ENCODE data around the gene MGP. TPM values are rescaled to one million over a fixed set of nuclear protein-coding genes. Genes with fewer than 3 reads are reported as not detected.

MGP gene
- polyA plus RNA-seq, 3 donors: not detected

GRCh38 chr12:14913381-14913781 is 27.7 kb upstream of the MGP start:
- H3K4me2 ChIP-seq (replicated peaks; ENCODE audit: extremely low read depth, low read length, poor library complexity, severe bottlenecking): no peak overlapping the region
- Mint-ChIP-seq H3K27ac (no peak overlapping the region), H3K27me3 (ENCODE audit: low read depth in 3 of 3) (peaks cover 0 to 1% (median 0%) of the 10 kb centered on the region in 3 donors), H3K9me3 (peaks cover 0 to 6% (median 3%) of the 10 kb centered on the region in 7 donors), H3K4me3 (no peak overlapping the region), H3K36me3 (peaks cover 85 to 89% of the 10 kb centered on the region in 2 donors), H3K4me1 (peaks cover 6% of the 10 kb centered on the region)
- DNase-seq: no peak
- H3K27me3 ChIP-seq (ENCODE audit: control insufficient read depth in 2 of 2, insufficient read depth in 2 of 2, low read length in 2 of 2): no peaks in the 10 kb centered on the region
- H3K79me2 ChIP-seq (ENCODE audit: insufficient read depth, low read length): no peaks in the 10 kb centered on the region
- no peak for TF ChIP-seq CTCF (IDR thresholded peaks at IDR 0.05)
- no peaks in the 10 kb centered on the region for H3K9me3 ChIP-seq (replicated peaks in 1 of 2; ENCODE audit: control insufficient read depth in 1 of 2, insufficient read depth in 1 of 2, low read length in 2 of 2)
- no peak overlapping the region for H2AFZ ChIP-seq (ENCODE audit: insufficient read depth, low read depth, low read length, poor library complexity, severe bottlenecking)
- no peak overlapping the region for H3K4me3 ChIP-seq (replicated peaks in 1 of 3; ENCODE audit: low read depth in 2 of 3, low read length in 3 of 3)
- WGBS (ENCODE audit: insufficient coverage): 100% methylated on average over 3 of the region's 4 CpGs
- H3K4me1 ChIP-seq (ENCODE audit: control insufficient read depth in 1 of 2, insufficient read depth in 2 of 2, low read length in 2 of 2): no peaks in the 10 kb centered on the region
- peaks cover 56 to 78% of the 10 kb centered on the region in 2 donors for H3K36me3 ChIP-seq (replicated peaks in 1 of 2; ENCODE audit: control insufficient read depth in 1 of 2, insufficient read depth in 2 of 2, low read length in 2 of 2)
- no peak overlapping the region for H3K27ac ChIP-seq (ENCODE audit: low read depth in 1 of 2, low read length in 2 of 2)
- intact Hi-C loops (cut with micrococcal nuclease): no loop called here
- H3K9ac ChIP-seq (ENCODE audit: insufficient read depth, low read length, poor library complexity, severe bottlenecking): no peak overlapping the region
- H4K20me1 ChIP-seq (ENCODE audit: insufficient read depth, low read length): no peaks in the 10 kb centered on the region

DNA sequence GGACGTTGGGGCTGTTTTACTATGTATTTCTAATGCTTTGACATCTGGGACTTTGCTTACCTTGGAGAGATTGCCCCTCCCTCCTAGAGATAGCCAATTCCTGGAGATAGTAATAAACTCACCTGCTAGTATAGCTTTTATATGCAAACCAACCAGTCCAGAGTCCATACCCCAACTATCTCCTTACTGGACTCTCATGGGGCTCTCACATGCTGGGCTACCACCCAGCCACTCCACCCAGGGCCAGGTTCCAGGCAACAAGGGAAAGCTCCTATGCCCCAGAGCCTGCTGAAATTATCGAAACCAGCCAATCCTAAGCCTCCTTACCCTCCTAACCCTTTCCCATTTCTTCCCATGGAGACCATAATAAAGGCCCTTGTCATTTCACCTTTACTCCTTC is 25.5 kb upstream of the MGP start:
- Mint-ChIP-seq H3K9me3 (peaks cover 0 to 6% (median 3%) of the 10 kb centered on the region in 7 donors), H3K4me1 (peaks cover 6% of the 10 kb centered on the region), H3K27me3 (ENCODE audit: low read depth in 3 of 3) (peaks cover 0 to 1% (median 0%) of the 10 kb centered on the region in 3 donors), H3K27ac (peak overlapping the region in 1 of 7 donors; percentile 12), H3K36me3 (peaks cover 76 to 77% of the 10 kb centered on the region in 2 donors), H3K4me3 (no peak overlapping the region)
- H3K36me3 ChIP-seq (replicated peaks in 1 of 2; ENCODE audit: control insufficient read depth in 1 of 2, insufficient read depth in 2 of 2, low read length in 2 of 2): peaks cover 34 to 60% of the 10 kb centered on the region in 2 donors
- no peak for TF ChIP-seq CTCF (IDR thresholded peaks at IDR 0.05)
- WGBS (ENCODE audit: insufficient coverage): 100% methylated on average over 1 of the region's 2 CpGs
- H3K27me3 ChIP-seq (ENCODE audit: control insufficient read depth in 2 of 2, insufficient read depth in 2 of 2, low read length in 2 of 2): no peaks in the 10 kb centered on the region
- H3K79me2 ChIP-seq (ENCODE audit: insufficient read depth, low read length): no peaks in the 10 kb centered on the region
- no peak for DNase-seq
- H3K4me2 ChIP-seq (replicated peaks; ENCODE audit: extremely low read depth, low read length, poor library complexity, severe bottlenecking): no peak overlapping the region
- H3K4me3 ChIP-seq (replicated peaks in 1 of 3; ENCODE audit: low read depth in 2 of 3, low read length in 3 of 3): no peak overlapping the region
- no peak overlapping the region for H3K9ac ChIP-seq (ENCODE audit: insufficient read depth, low read length, poor library complexity, severe bottlenecking)
- no peak overlapping the region for H2AFZ ChIP-seq (ENCODE audit: insufficient read depth, low read depth, low read length, poor library complexity, severe bottlenecking)
- intact Hi-C loops (cut with micrococcal nuclease): no loop called here
- no peaks in the 10 kb centered on the region for H3K9me3 ChIP-seq (replicated peaks in 1 of 2; ENCODE audit: control insufficient read depth in 1 of 2, insufficient read depth in 1 of 2, low read length in 2 of 2)
- H3K4me1 ChIP-seq (ENCODE audit: control insufficient read depth in 1 of 2, insufficient read depth in 2 of 2, low read length in 2 of 2): no peaks in the 10 kb centered on the region
- H3K27ac ChIP-seq (ENCODE audit: low read depth in 1 of 2, low read length in 2 of 2): no peak overlapping the region
- H4K20me1 ChIP-seq (ENCODE audit: insufficient read depth, low read length): no peaks in the 10 kb centered on the region

Data from CD14-positive monocyte (primary cell).